ENCODE measurements around the gene TRAFD1. TPM values are rescaled to one million over a fixed set of nuclear protein-coding genes. Genes with fewer than 3 reads are reported as not detected.
A peak's percentile ranks its signal among the peaks of the same experiment; 100 is the strongest.

Gene TRAFD1
- total and polyA plus RNA-seq, 2 of the 13 experiments (the other 11 are each of a cell fraction or from before 2014, with no cell fraction given), result 9.5 to 20.9 TPM

GRCh38 chr12:112116232-112117060 lies 8.9 kb upstream of the TRAFD1 start (continued):
- TF ChIP-seq KIAA2018 (CRISPR knock-in tag; IDR thresholded peaks at IDR 0.05; ENCODE audit: borderline replicate concordance), result no peak
- no peak for TF ChIP-seq ZFP82 (CRISPR knock-in tag; IDR thresholded peaks at IDR 0.05; ENCODE audit: borderline replicate concordance)
- no peak for TF ChIP-seq E2F1 (CRISPR knock-in tag; IDR thresholded peaks at IDR 0.05)
- TF ChIP-seq DR1 (CRISPR knock-in tag; IDR thresholded peaks at IDR 0.05), result no peak
- no peak for TF ChIP-seq ZNF326 (CRISPR knock-in tag; IDR thresholded peaks at IDR 0.05; ENCODE audit: borderline replicate concordance)
- 0 out of 2 replicates have a peak, but pooled peaks have one; percentile 51 for TF ChIP-seq ZSCAN12 (CRISPR knock-in tag; IDR thresholded peaks at IDR 0.05)
- no peak for TF ChIP-seq ATM (IDR thresholded peaks at IDR 0.05; ENCODE audit: borderline replicate concordance)
- no peak for TF ChIP-seq SP2 (CRISPR knock-in tag; IDR thresholded peaks at IDR 0.05)
- TF ChIP-seq KMT2B (CRISPR knock-in tag; IDR thresholded peaks at IDR 0.05), result peak; percentile 54; the same call in 1 of the 2 replicates
- no peak for TF ChIP-seq NFIB (CRISPR knock-in tag; IDR thresholded peaks at IDR 0.05; ENCODE audit: borderline replicate concordance)
- TF ChIP-seq GTF2F1 (IDR thresholded peaks at IDR 0.05; ENCODE audit: low read length), result no peak
- no peak for TF ChIP-seq MTERF4 (CRISPR knock-in tag; IDR thresholded peaks at IDR 0.05)
- no peak for TF ChIP-seq ZNF564 (CRISPR knock-in tag; IDR thresholded peaks at IDR 0.05)
- no peak for TF ChIP-seq ZNF782 (CRISPR knock-in tag; IDR thresholded peaks at IDR 0.05; ENCODE audit: borderline replicate concordance)
- TF ChIP-seq ZNF567 (CRISPR knock-in tag; IDR thresholded peaks at IDR 0.05; ENCODE audit: borderline replicate concordance), result no peak
